Rectal smooth muscle tissue (tissue), 1 donor: Measurements from ENCODE around the gene NRBF2.
"Not testable (repeated sequence)": the region's sequence is repeated elsewhere in the genome, so short reads cannot be mapped to it uniquely, and the experiment has no call there.

Experiments used
- H3K27ac ChIP-seq: one replicate; pipeline ENCODE4 v1.7.0; 2013; ENCODE audit warnings: low read depth, low read length, inconsistent platforms
- H3K27me3 ChIP-seq: one replicate; pipeline ENCODE4 v1.7.0; 2013; ENCODE audit warnings: low read length; ENCODE audit not compliant: control insufficient read depth, insufficient read depth
- H3K36me3 ChIP-seq: one replicate; pipeline ENCODE4 v1.7.0; 2013; ENCODE audit warnings: low read length; ENCODE audit not compliant: control insufficient read depth, insufficient read depth
- H3K4me1 ChIP-seq: one replicate; pipeline ENCODE4 v1.7.0; 2013; ENCODE audit warnings: low read length; ENCODE audit not compliant: control insufficient read depth, insufficient read depth
- H3K4me3 ChIP-seq: one replicate; pipeline ENCODE4 v1.7.0; 2013; ENCODE audit warnings: low read length
- H3K9ac ChIP-seq: one replicate; pipeline ENCODE4 v1.7.0; 2013; ENCODE audit warnings: low read length

The NRBF2 gene

GRCh38 chr10:63133056-63133820 is at the start of gene NRBF2:
TSS of gene NRBF2 (plus strand) at chr10:63133328. CDS start at chr10:63133471, 143 bp downstream.
- Histone ChIP-seq H3K36me3 (no peaks in the 10 kb centered on the region), H3K4me3 (peak within 1 kb of the TSS; percentile 86), H3K4me1 (peaks cover 7% of the 10 kb centered on the region), H3K27ac (peak within 1 kb of the TSS; percentile 86), H3K27me3 (no peaks in the 10 kb centered on the region), H3K9ac (peak within 1 kb of the TSS; percentile 76)

GRCh38 chr10:63083406-63083805 is 49.7 kb upstream of the NRBF2 start:
- not testable (repeated sequence) for H3K27ac ChIP-seq, H3K27me3 ChIP-seq, H3K4me1 ChIP-seq, H3K36me3 ChIP-seq, H3K4me3 ChIP-seq, H3K9ac ChIP-seq

- H3K9ac ChIP-seq: no peak overlapping the region
- H3K36me3 ChIP-seq: no peaks in the 10 kb centered on the region
- H3K27ac ChIP-seq: peak overlapping the region; percentile 14
- no peaks in the 10 kb centered on the region for H3K27me3 ChIP-seq
- no peak overlapping the region for H3K4me3 ChIP-seq
- peaks cover 7% of the 10 kb centered on the region for H3K4me1 ChIP-seq
Measured at GRCh38 chr10:63083904-63084689, 49.0 kb upstream of the NRBF2 start.

- no peaks in the 10 kb centered on the region for H3K27me3 ChIP-seq
- no peak overlapping the region for H3K27ac ChIP-seq
- no peak overlapping the region for H3K4me3 ChIP-seq
- H3K9ac ChIP-seq: no peak overlapping the region
- no peaks in the 10 kb centered on the region for H3K36me3 ChIP-seq
- H3K4me1 ChIP-seq: peaks cover 7% of the 10 kb centered on the region
Measured at GRCh38 chr10:63084690-63085382, 48.3 kb upstream of the NRBF2 start.

GRCh38 chr10:63093227-63093626 is 39.9 kb upstream of the NRBF2 start:
- Histone ChIP-seq H3K27ac (no peak overlapping the region), H3K27me3 (no peaks in the 10 kb centered on the region), H3K9ac (no peak overlapping the region), H3K4me3 (no peak overlapping the region), H3K4me1 (no peaks in the 10 kb centered on the region), H3K36me3 (no peaks in the 10 kb centered on the region)

- H3K27ac ChIP-seq: no peak overlapping the region
- no peaks in the 10 kb centered on the region for H3K4me1 ChIP-seq
- H3K27me3 ChIP-seq: no peaks in the 10 kb centered on the region
- H3K36me3 ChIP-seq: no peaks in the 10 kb centered on the region
- H3K4me3 ChIP-seq: no peak overlapping the region
- H3K9ac ChIP-seq: no peak overlapping the region
Measured at GRCh38 chr10:63094405-63094804, 38.7 kb upstream of the NRBF2 start.

- no peak overlapping the region for H3K27ac ChIP-seq
- no peaks in the 10 kb centered on the region for H3K4me1 ChIP-seq
- H3K36me3 ChIP-seq: no peaks in the 10 kb centered on the region
- H3K9ac ChIP-seq: no peak overlapping the region
- no peaks in the 10 kb centered on the region for H3K27me3 ChIP-seq
- no peak overlapping the region for H3K4me3 ChIP-seq
Measured at GRCh38 chr10:63094881-63095280, 38.2 kb upstream of the NRBF2 start.

GRCh38 chr10:63099734-63100133 is 33.4 kb upstream of the NRBF2 start:
- H3K27ac ChIP-seq: no peak overlapping the region
- H3K27me3 ChIP-seq: no peaks in the 10 kb centered on the region
- H3K36me3 ChIP-seq: no peaks in the 10 kb centered on the region
- no peak overlapping the region for H3K4me3 ChIP-seq
- H3K4me1 ChIP-seq: no peaks in the 10 kb centered on the region
- no peak overlapping the region for H3K9ac ChIP-seq

GRCh38 chr10:63101091-63101490 is 32.0 kb upstream of the NRBF2 start:
- H3K4me1 ChIP-seq, H3K36me3 ChIP-seq, H3K27me3 ChIP-seq, H3K4me3 ChIP-seq, H3K27ac ChIP-seq, H3K9ac ChIP-seq: not testable (repeated sequence)

- not testable (repeated sequence) for H3K27ac ChIP-seq, H3K36me3 ChIP-seq, H3K4me1 ChIP-seq
Measured at GRCh38 chr10:63102279-63102883, 30.7 kb upstream of the NRBF2 start.

GRCh38 chr10:63103178-63103577 is 29.9 kb upstream of the NRBF2 start:
- not testable (repeated sequence) for H3K27ac ChIP-seq, H3K36me3 ChIP-seq, H3K4me1 ChIP-seq, H3K27me3 ChIP-seq, H3K9ac ChIP-seq, H3K4me3 ChIP-seq

More at GRCh38 chr10:63102279-63102883, 30.7 kb upstream of the NRBF2 start:
- H3K4me3 ChIP-seq, H3K27me3 ChIP-seq, H3K9ac ChIP-seq: not testable (repeated sequence)

- H3K4me1 ChIP-seq: no peaks in the 10 kb centered on the region
- H3K4me3 ChIP-seq: no peak overlapping the region
- no peak overlapping the region for H3K27ac ChIP-seq
- H3K27me3 ChIP-seq: no peaks in the 10 kb centered on the region
- no peak overlapping the region for H3K9ac ChIP-seq
- H3K36me3 ChIP-seq: no peaks in the 10 kb centered on the region
Measured at GRCh38 chr10:63103971-63104409, 29.1 kb upstream of the NRBF2 start.
